HG03520 (cell line): ENCODE measurements around the gene MAP1LC3B2.

Source experiments
- ATAC-seq: cut with Tn5 transposase; IDR thresholded peaks from one replicate; pipeline ENCODE4 v1.9.1; 2021; ENCODE audit warnings: mild to moderate bottlenecking, moderate library complexity; ENCODE audit not compliant: unreplicated experiment

Gene MAP1LC3B2

GRCh38 chr12:116559162-116559935, at the start of gene MAP1LC3B2:
MAP1LC3B2 (plus strand) TSS chr12:116559381; CDS start chr12:116575943, 16,562 bp downstream.
- ATAC-seq: peak; percentile 69

GRCh38 chr12:116513944-116514343, 45.2 kb upstream of the MAP1LC3B2 start:
- no peak for ATAC-seq

- ATAC-seq: no peak
These were observed 43.5 kb upstream of the MAP1LC3B2 start for GRCh38 chr12:116515684-116516083.

GRCh38 chr12:116516657-116517056, 42.5 kb upstream of the MAP1LC3B2 start:
- ATAC-seq: no peak

- no peak for ATAC-seq
These were observed 41.6 kb upstream of the MAP1LC3B2 start for GRCh38 chr12:116517431-116518045.

GRCh38 chr12:116520225-116520760, 38.9 kb upstream of the MAP1LC3B2 start:
- ATAC-seq: no peak

GRCh38 chr12:116520801-116521471, 38.2 kb upstream of the MAP1LC3B2 start:
- ATAC-seq: no peak

- no peak for ATAC-seq
These were observed 34.9 kb upstream of the MAP1LC3B2 start for GRCh38 chr12:116524311-116524710.

- ATAC-seq: no peak
These were observed 34.2 kb upstream of the MAP1LC3B2 start for GRCh38 chr12:116524964-116525379.

GRCh38 chr12:116525418-116526001, 33.7 kb upstream of the MAP1LC3B2 start:
- no peak for ATAC-seq

GRCh38 chr12:116528065-116528464, 31.1 kb upstream of the MAP1LC3B2 start:
- no peak for ATAC-seq

- no peak for ATAC-seq
These were observed 30.7 kb upstream of the MAP1LC3B2 start for GRCh38 chr12:116528498-116528897.

GRCh38 chr12:116529048-116529447, 30.1 kb upstream of the MAP1LC3B2 start:
- no peak for ATAC-seq

- ATAC-seq: no peak
These were observed 29.5 kb upstream of the MAP1LC3B2 start for GRCh38 chr12:116529686-116530085.

- no peak for ATAC-seq
These were observed 26.8 kb upstream of the MAP1LC3B2 start for GRCh38 chr12:116532428-116532827.

- ATAC-seq: no peak
These were observed 26.2 kb upstream of the MAP1LC3B2 start for GRCh38 chr12:116532986-116533342.

GRCh38 chr12:116533343-116534251, 25.6 kb upstream of the MAP1LC3B2 start:
- ATAC-seq: peak; percentile 51

- no peak for ATAC-seq
These were observed 24.7 kb upstream of the MAP1LC3B2 start for GRCh38 chr12:116534311-116535121.

- no peak for ATAC-seq
These were observed 23.9 kb upstream of the MAP1LC3B2 start for GRCh38 chr12:116535241-116535640.
